Pancreas (tissue), 10 donors: ENCODE results near the gene GFM1. TPM values are rescaled to one million over a fixed set of nuclear protein-coding genes. Genes with fewer than 3 reads are reported as not detected.

ENCODE experiments used
- ATAC-seq, 4 donors: fragments of 200-7000 bp; cut with Tn5 transposase; one replicate each; pipeline versions ENCODE4 v1.8.0 to v1.9.1; 2020; ENCODE audit warnings: mild to moderate bottlenecking in 4 of 4, moderate library complexity in 4 of 4
- DNase-seq, 6 donors: peaks; one replicate each; pipeline ENCODE4 v3.0.0-alpha.2; 2020
- FAIRE-seq: peaks from 2 replicates; lab custom pipeline; 2012; peaks lifted over from hg19 to GRCh38; lab: Jason Lieb, UNC
- H3K27ac ChIP-seq, 4 donors: fragments of 200-600 bp; sonication (generic); 1 replicate in 3 of 4; 2 replicates in 1 of 4; pipeline versions ENCODE4 v1.5.0 to v1.8.0; 2020
- H3K27me3 ChIP-seq, 4 donors: fragments of 200-600 bp; one replicate each; pipeline ENCODE4 v1.8.0; 2021
- H3K36me3 ChIP-seq, 3 donors: fragments of 200-600 bp; sonication (generic) in 1 of 3; one replicate each; pipeline versions ENCODE4 v1.5.0 to v1.8.0; 2020 to 2021
- H3K4me1 ChIP-seq, 3 donors: fragments of 200-600 bp; one replicate each; pipeline ENCODE4 v1.8.0; 2021
- H3K4me3 ChIP-seq, 4 donors: fragments of 200-600 bp; sonication (generic) in 2 of 4; one replicate each; pipeline versions ENCODE4 v1.5.0 to v1.8.0; 2020 to 2021
- H3K9me3 ChIP-seq, 4 donors: fragments of 200-600 bp; one replicate each; pipeline ENCODE4 v1.8.0; 2021
- CTCF ChIP-seq, 4 donors: fragments of 200-600 bp; sonication (generic) in 3 of 4; IDR thresholded peaks; one replicate each; pipeline versions ENCODE4 v1.5.0 to v1.8.0; 2021; ENCODE audit warnings: antibody characterized with exemption in 4 of 4
- WGBS, 2 donors: extraction: QIAGEN DNeasy Blood & Tissue Kit; methylation state at CpG; one replicate each; pipeline ENCODE4 v1.1.7; 2013; 5-methylcytosine and 5-hydroxymethylcytosine counted together
- intact Hi-C, 3 donors: fragments of 100-400 bp; cut with DNase I; formaldehyde crosslinking; loops; one replicate each; pipeline versions ENCODE4 v1.11.1 to v1.14.2; 2022
- polyA plus RNA-seq, 2 donors: library from polyadenylated mRNA; stranded (reverse); fragments of 200-250 nt; gene quantifications; one replicate each; pipeline ENCODE4 v1.2.3, GENCODE V29; 2013
- total RNA-seq, 6 donors: library from RNA; stranded (reverse); fragmentation: NEBNext Ultra II Directional in 4 of 6; extraction: Animal tissue kit (Norgen Biotek cat#: 25700) in 4 of 6; gene quantifications; one replicate each; pipeline versions ENCODE4 v1.2.1 to v1.2.4, GENCODE V29; 2021 to 2023
- donor health status: healthy with polysubstance abuse.
- donor health status: DM: no; HTN: no; CAD: no; lungs with moderate emphysema.
- donor health status: DM: no; HTN: no; CAD: no.
- donor health status: control.
- donor health status: control.
- donor health status: Bipolar disorder and iron deficiency.
- donor health status: DM: yes; HTN: yes; CAD: no.
- donor health status: DM: no; HTN: no; CAD: no.
- donor health status: DM: no; HTN: no; CAD: no.
- donor health status: DM: yes; HTN: yes; CAD: no.

The GFM1 gene
- total and polyA plus RNA-seq, 8 donors, result 5.7 to 24.0 (median 17.2) TPM

DNA sequence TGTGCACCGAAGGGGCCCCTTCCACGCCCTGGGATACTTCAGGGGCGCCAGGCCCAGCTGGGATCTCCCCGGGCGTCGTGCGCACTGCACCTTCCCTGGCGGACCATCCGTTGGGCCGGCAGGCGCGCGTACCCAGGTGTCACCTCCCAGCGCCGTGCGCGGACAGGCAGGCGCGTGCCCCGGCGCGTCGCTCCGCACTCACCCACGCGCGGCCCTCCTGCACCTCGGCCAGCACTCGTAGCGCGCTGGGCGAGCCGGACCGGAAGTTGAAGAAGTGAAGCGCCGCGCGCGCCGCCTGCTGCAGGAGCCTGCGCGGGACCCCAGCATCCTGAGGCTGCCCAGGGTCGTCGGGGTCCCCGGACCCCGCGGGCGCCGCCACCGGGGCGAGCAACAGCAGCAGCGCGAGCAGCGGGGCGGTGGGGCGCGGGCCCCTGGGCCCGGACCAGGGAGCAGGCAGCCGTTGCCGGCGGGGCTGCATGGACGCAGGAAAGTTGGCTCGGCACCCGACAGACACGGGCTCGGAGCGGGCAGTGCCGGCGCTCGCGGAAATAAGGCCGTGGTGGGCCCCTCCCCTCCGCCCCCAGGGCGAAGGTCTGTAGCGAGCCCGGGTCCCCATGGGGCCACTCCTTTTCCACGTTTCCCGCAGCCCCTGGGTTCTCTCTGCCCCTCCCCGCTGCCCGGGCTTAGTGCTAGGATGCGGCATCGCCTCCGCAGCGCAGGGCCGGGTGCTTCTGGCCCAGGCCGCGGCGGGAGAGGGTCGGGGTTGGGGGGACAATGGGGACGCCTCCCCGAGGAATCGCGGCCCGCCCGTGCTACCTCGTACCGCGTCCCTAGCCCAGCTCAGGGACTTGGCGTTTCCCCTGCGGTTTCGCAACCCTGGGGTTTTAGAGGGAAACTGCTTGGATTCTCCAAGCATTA is 87.9 kb downstream of the GFM1 start, which contains the start of gene RARRES1:
Gene RARRES1 (minus strand): TSS at position 520 of the 918 bp plus-strand sequence. CDS start 42 bp downstream, at position 478.
- Histone ChIP-seq H3K27me3 (no peaks in the 10 kb centered on the region), H3K9me3 (no peaks in the 10 kb centered on the region), H3K27ac (peak within 1 kb of the TSS in 3 of 4 donors; percentile 16 to 50 (median 37)), H3K4me3 (peak within 1 kb of the TSS; percentile 45 to 63 (median 54)), H3K36me3 (no peaks in the 10 kb centered on the region), H3K4me1 (peaks cover 0 to 6% (median 3%) of the 10 kb centered on the region in 3 donors)
- FAIRE-seq (no peak), DNase-seq (peak; percentile 43 to 85 (median 60)), ATAC-seq (peak; percentile 73 to 89 (median 78))
- intact Hi-C loops, result loop anchor here in 1 of 3 donors (10.0 kb wide), 1 partner anchor 53 kb away; no protein-coding TSS in a partner anchor
- no peak for TF ChIP-seq CTCF (IDR thresholded peaks at IDR 0.05)
- WGBS, 2 donors, result 3% methylated on average over 61 to 101 of the region's 101 CpGs

GRCh38 chr3:158732856-158733200 is 88.5 kb downstream of the GFM1 start:
- intact Hi-C loops, result loop anchor here in 1 of 3 donors (10.0 kb wide), 1 partner anchor 52 kb away; no protein-coding TSS in a partner anchor

GRCh38 chr3:158733656-158734055 is 89.3 kb downstream of the GFM1 start:
- no peak for ATAC-seq
- no peak for TF ChIP-seq CTCF (IDR thresholded peaks at IDR 0.05)
- H3K27me3 ChIP-seq, result no peaks in the 10 kb centered on the region
- no peak for FAIRE-seq
- no peak overlapping the region for H3K4me3 ChIP-seq
- H3K36me3 ChIP-seq, result no peaks in the 10 kb centered on the region
- no peak overlapping the region for H3K27ac ChIP-seq
- H3K4me1 ChIP-seq, result peaks cover 0 to 6% (median 3%) of the 10 kb centered on the region in 3 donors
- intact Hi-C loops, result loop anchor here in 1 of 3 donors (10.0 kb wide), 1 partner anchor 51 kb away; no protein-coding TSS in a partner anchor
- no peak for DNase-seq
- 78 to 88% methylated on average over 3 of the region's 3 CpGs for whole genome bisulfite sequencing, 2 donors
- no peaks in the 10 kb centered on the region for H3K9me3 ChIP-seq

More at GRCh38 chr3:158732856-158733200, 88.5 kb downstream of the GFM1 start:
- H3K4me1 ChIP-seq, result peaks cover 0 to 6% (median 3%) of the 10 kb centered on the region in 3 donors
- peak in 1 of 6 donors; percentile 72 for DNase-seq
- peak in 2 of 4 donors; percentile 9 to 17 for ATAC-seq
- no peak for TF ChIP-seq CTCF (IDR thresholded peaks at IDR 0.05)
- H3K27me3 ChIP-seq, result no peaks in the 10 kb centered on the region
- H3K27ac ChIP-seq, result peak overlapping the region in 2 of 4 donors; percentile 37 to 50
- peak overlapping the region in 2 of 4 donors; percentile 45 to 63 for H3K4me3 ChIP-seq
- 65% methylated on average over 15 of the region's 15 CpGs for WGBS, 2 donors
- FAIRE-seq, result no peak
- H3K9me3 ChIP-seq, result no peaks in the 10 kb centered on the region
- H3K36me3 ChIP-seq, result no peaks in the 10 kb centered on the region

DNA sequence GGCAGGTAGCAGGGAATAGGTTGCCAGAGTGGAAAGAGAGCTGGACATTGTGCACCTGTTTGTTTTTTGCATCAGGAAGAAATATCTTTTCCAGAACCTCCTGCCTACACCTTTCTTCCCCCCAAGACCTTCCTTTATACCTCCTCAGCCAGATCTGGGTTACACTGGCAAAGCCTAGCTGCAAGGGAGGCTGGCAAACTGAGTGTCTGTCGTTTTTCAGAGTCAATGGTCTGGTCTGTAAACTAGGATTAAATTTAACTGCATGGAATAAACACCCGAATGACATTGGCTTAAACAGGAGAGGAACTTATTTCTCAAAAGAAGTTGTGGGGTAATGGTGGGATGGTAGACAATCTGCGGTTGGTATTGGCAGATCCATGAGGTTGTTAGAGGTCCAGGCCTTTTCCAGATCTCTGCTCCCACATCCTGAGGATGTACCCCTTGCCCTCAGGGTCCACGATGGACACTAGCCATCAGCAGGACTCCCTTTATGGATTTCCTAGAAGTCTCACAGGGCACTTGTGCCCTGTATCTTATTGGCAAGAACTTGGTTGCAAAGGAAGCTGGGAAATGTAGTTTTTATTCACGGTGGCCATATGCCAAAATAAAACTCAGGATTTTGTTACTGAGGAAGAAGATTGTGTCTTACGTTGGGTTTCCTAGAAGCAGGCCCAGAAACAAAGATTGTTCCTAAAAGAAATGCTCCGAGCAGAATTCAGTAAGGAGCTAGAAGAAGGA is 91.1 kb downstream of the GFM1 start:
- peaks cover 0 to 6% (median 3%) of the 10 kb centered on the region in 3 donors for H3K4me1 ChIP-seq
- 79 to 90% methylated on average over 7 of the region's 7 CpGs for WGBS, 2 donors
- no peak for DNase-seq
- TF ChIP-seq CTCF (IDR thresholded peaks at IDR 0.05), result no peak
- H3K27ac ChIP-seq, result no peak overlapping the region
- FAIRE-seq, result no peak
- H3K4me3 ChIP-seq, result no peak overlapping the region
- no peak for ATAC-seq
- no peaks in the 10 kb centered on the region for H3K9me3 ChIP-seq
- intact Hi-C loops, result loop anchor here in 1 of 3 donors (10.0 kb wide), 1 partner anchor 49 kb away; no protein-coding TSS in a partner anchor
- no peaks in the 10 kb centered on the region for H3K27me3 ChIP-seq
- no peaks in the 10 kb centered on the region for H3K36me3 ChIP-seq
